ENCODE data around the gene KRT80.

Gene KRT80

GRCh38 chr12:52212701-52213563 is 21.1 kb upstream of the KRT80 start:
- no peak overlapping the region for H3K4me3 ChIP-seq (ENCODE audit: low read depth, low read length)
- DNase-seq, result peak; percentile 8
- H3K36me3 ChIP-seq, result no peaks in the 10 kb centered on the region
- TF ChIP-seq, protein P1, sequence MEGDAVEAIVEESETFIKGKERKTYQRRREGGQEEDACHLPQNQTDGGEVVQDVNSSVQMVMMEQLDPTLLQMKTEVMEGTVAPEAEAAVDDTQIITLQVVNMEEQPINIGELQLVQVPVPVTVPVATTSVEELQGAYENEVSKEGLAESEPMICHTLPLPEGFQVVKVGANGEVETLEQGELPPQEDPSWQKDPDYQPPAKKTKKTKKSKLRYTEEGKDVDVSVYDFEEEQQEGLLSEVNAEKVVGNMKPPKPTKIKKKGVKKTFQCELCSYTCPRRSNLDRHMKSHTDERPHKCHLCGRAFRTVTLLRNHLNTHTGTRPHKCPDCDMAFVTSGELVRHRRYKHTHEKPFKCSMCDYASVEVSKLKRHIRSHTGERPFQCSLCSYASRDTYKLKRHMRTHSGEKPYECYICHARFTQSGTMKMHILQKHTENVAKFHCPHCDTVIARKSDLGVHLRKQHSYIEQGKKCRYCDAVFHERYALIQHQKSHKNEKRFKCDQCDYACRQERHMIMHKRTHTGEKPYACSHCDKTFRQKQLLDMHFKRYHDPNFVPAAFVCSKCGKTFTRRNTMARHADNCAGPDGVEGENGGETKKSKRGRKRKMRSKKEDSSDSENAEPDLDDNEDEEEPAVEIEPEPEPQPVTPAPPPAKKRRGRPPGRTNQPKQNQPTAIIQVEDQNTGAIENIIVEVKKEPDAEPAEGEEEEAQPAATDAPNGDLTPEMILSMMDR (IDR thresholded peaks at IDR 0.05; ENCODE audit: low read depth, low read length), result no peak
- H3K9me3 ChIP-seq, result no peaks in the 10 kb centered on the region
- peaks cover 50% of the 10 kb centered on the region for H3K4me1 ChIP-seq
- H3K27me3 ChIP-seq, result no peaks in the 10 kb centered on the region

GRCh38 chr12:52211716-52212585 is 20.1 kb upstream of the KRT80 start:
- TF ChIP-seq, protein P1 (IDR thresholded peaks at IDR 0.05; ENCODE audit: low read depth, low read length), result no peak
- Histone ChIP-seq H3K4me1 (peaks cover 50% of the 10 kb centered on the region), H3K27me3 (no peaks in the 10 kb centered on the region), H3K36me3 (no peaks in the 10 kb centered on the region), H3K4me3 (ENCODE audit: low read depth, low read length) (no peak overlapping the region), H3K9me3 (no peaks in the 10 kb centered on the region)
- DNase-seq, result peak; percentile 5

DNA sequence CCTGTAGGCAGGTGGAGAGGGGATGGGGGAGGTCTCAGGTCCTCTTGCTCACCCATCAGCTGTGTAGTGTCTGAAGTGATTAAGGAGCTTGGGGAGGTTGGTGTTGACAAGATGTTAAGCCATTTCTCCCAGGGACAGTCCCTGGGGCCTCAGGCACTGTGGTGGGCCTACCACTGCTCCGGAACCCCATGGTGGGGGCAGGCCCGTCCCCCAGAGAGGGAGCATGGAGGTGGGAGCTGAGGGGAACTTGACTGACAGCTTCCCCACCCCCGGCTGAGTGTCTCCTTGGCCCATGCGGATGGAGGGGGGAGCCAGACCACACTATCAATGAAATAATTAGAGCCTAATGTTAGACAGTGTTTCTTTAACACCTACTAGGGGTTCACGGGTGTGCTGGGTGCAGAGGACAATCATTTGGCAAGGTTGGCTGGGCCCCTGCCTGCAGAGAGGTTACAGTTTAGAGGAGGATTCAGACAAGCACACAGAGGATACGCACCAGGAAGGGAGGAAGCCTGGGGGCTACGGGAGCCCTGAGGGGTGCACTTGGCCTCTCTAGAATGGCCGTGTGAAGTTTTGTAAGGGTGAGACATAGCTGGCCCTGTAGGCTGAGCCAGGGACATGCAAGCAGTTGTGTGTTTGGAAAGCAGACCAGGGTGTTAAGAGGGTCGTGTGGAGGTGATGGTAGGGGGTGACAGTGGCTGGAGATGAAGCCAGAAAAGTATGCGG is 19.3 kb upstream of the KRT80 start:
- Histone ChIP-seq H3K4me1 (peaks cover 49% of the 10 kb centered on the region), H3K4me3 (ENCODE audit: low read depth, low read length) (no peak overlapping the region), H3K36me3 (no peaks in the 10 kb centered on the region), H3K9me3 (no peaks in the 10 kb centered on the region), H3K27me3 (no peaks in the 10 kb centered on the region)
- DNase-seq, result peak; percentile 4
- TF ChIP-seq, protein P1 (IDR thresholded peaks at IDR 0.05; ENCODE audit: low read depth, low read length), result no peak

GRCh38 chr12:52210186-52210924 is 18.5 kb upstream of the KRT80 start:
- peaks cover 44% of the 10 kb centered on the region for H3K4me1 ChIP-seq
- H3K27me3 ChIP-seq, result no peaks in the 10 kb centered on the region
- H3K9me3 ChIP-seq, result no peaks in the 10 kb centered on the region
- DNase-seq, result peak; percentile 4
- TF ChIP-seq, protein P1 (IDR thresholded peaks at IDR 0.05; ENCODE audit: low read depth, low read length), result no peak
- no peak overlapping the region for H3K4me3 ChIP-seq (ENCODE audit: low read depth, low read length)
- H3K36me3 ChIP-seq, result no peaks in the 10 kb centered on the region

DNA sequence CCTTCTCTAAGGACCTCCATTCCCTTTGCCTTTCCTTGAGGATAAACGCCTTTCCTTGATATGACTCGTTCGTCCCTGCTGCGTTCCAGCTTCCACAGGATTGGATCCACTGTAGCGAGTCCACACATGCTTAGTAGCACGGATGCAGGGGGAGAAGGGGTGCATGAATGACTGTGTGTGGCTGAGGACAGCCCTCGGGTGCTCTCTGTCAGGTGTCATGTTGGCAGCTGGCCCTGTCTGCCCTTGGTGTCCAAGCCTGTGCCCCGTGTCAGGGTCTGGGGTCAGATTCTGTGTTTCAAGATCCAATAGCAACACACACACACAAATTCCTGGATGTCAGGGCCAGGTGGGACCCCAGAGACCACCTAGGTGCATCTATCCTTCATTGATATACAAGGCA is 17.5 kb upstream of the KRT80 start:
- peak; percentile 2 for DNase-seq
- Histone ChIP-seq H3K4me3 (ENCODE audit: low read depth, low read length) (no peak overlapping the region), H3K4me1 (peaks cover 38% of the 10 kb centered on the region), H3K36me3 (no peaks in the 10 kb centered on the region), H3K27me3 (no peaks in the 10 kb centered on the region), H3K9me3 (no peaks in the 10 kb centered on the region)
- TF ChIP-seq, protein P1 (IDR thresholded peaks at IDR 0.05; ENCODE audit: low read depth, low read length), result no peak

Measured in BE2C (cell line).